Liver (tissue), 9 donors: Measurements from ENCODE around the gene LYZL1. TPM values are rescaled to one million over a fixed set of nuclear protein-coding genes. Genes with fewer than 3 reads are reported as not detected.

Experiments used
- DNase-seq: peaks from one replicate; pipeline ENCODE4 v3.0.0-alpha.2; 2017; ENCODE audit warnings: low spot score
- H3K27ac ChIP-seq, 2 donors: one replicate each; pipeline ENCODE4 v1.7.0; 2013; ENCODE audit warnings: inconsistent platforms in 2 of 2, low read length in 2 of 2, control low read depth in 1 of 2, low read depth in 1 of 2, mild to moderate bottlenecking in 1 of 2
- H3K27me3 ChIP-seq, 4 donors: one replicate each; pipeline versions ENCODE4 v1.6.1 to v1.7.0; 2013; ENCODE audit warnings: low read length in 3 of 4, inconsistent platforms in 1 of 4, mild to moderate bottlenecking in 1 of 4, moderate library complexity in 1 of 4; ENCODE audit not compliant: control insufficient read depth in 4 of 4, insufficient read depth in 4 of 4
- H3K36me3 ChIP-seq, 4 donors: one replicate each; pipeline versions ENCODE4 v1.6.1 to v1.7.0; 2013; ENCODE audit warnings: low read length in 3 of 4, mild to moderate bottlenecking in 3 of 4, low read depth in 1 of 4, moderate library complexity in 1 of 4; ENCODE audit not compliant: control insufficient read depth in 4 of 4, insufficient read depth in 3 of 4
- H3K4me1 ChIP-seq, 4 donors: one replicate each; pipeline versions ENCODE4 v1.6.1 to v1.7.0; 2013; ENCODE audit warnings: low read length in 3 of 4, mild to moderate bottlenecking in 3 of 4, moderate library complexity in 1 of 4; ENCODE audit not compliant: control insufficient read depth in 4 of 4, insufficient read depth in 4 of 4
- H3K4me3 ChIP-seq, 3 donors: one replicate each; pipeline versions ENCODE4 v1.6.1 to v1.7.0; 2013; ENCODE audit warnings: low read length in 3 of 3, control low read depth in 1 of 3, low read depth in 1 of 3, mild to moderate bottlenecking in 1 of 3
- H3K9ac ChIP-seq, 2 donors: one replicate each; pipeline ENCODE4 v1.7.0; 2013; ENCODE audit warnings: low read length in 2 of 2, mild to moderate bottlenecking in 2 of 2, moderate library complexity in 2 of 2, control low read depth in 1 of 2, low read depth in 1 of 2
- H3K9me3 ChIP-seq, 4 donors: one replicate each; pipeline versions ENCODE4 v1.6.1 to v1.7.0; 2013; ENCODE audit warnings: low read length in 3 of 4; ENCODE audit not compliant: control insufficient read depth in 4 of 4
- ATF3 ChIP-seq: IDR thresholded peaks from 2 replicates; pipeline ENCODE4 v1.6.1; 2016; ENCODE audit warnings: antibody characterized with exemption
- CTCF ChIP-seq: fragments of 150-350 bp; IDR thresholded peaks from 2 replicates; pipeline ENCODE4 v1.5.1; 2017; ENCODE audit warnings: improper control_type of control experiment, low read depth, low read length; ENCODE audit not compliant: missing input control
- EGR1 ChIP-seq, 2 donors: IDR thresholded peaks; 2 replicates each; pipeline ENCODE4 v1.6.1; 2016 to 2018; ENCODE audit warnings: antibody characterized with exemption in 2 of 2, low read depth in 2 of 2
- FOXA1 ChIP-seq: IDR thresholded peaks from 2 replicates; pipeline ENCODE4 v1.6.1; 2016; ENCODE audit warnings: antibody characterized with exemption
- FOXA2 ChIP-seq: IDR thresholded peaks from 2 replicates; pipeline ENCODE4 v1.6.1; 2016; ENCODE audit warnings: antibody characterized with exemption
- GABPA ChIP-seq, 2 donors: IDR thresholded peaks in 1 of 2; conservative IDR thresholded peaks in 1 of 2; 2 replicates each; pipeline ENCODE4 v1.6.1; 2016; ENCODE audit warnings: antibody characterized with exemption in 2 of 2, mild to moderate bottlenecking in 1 of 2, moderate library complexity in 1 of 2
- HNF4A ChIP-seq, 2 donors: conservative IDR thresholded peaks; 2 replicates each; pipeline ENCODE4 v1.6.1; 2016; ENCODE audit warnings: antibody characterized with exemption in 2 of 2, mild to moderate bottlenecking in 2 of 2
- HNF4G ChIP-seq: IDR thresholded peaks from 2 replicates; pipeline ENCODE4 v1.6.1; 2016; ENCODE audit warnings: antibody characterized with exemption
- JUND ChIP-seq, 2 donors: IDR thresholded peaks; 2 replicates each; pipeline ENCODE4 v1.6.1; 2016; ENCODE audit warnings: antibody characterized with exemption in 2 of 2
- MAX ChIP-seq: IDR thresholded peaks from 2 replicates; pipeline ENCODE4 v1.6.1; 2016; ENCODE audit warnings: antibody characterized with exemption
- NR2F2 ChIP-seq: IDR thresholded peaks from 2 replicates; pipeline ENCODE4 v1.6.1; 2016; ENCODE audit warnings: antibody characterized with exemption
- RAD21 ChIP-seq, 2 donors: IDR thresholded peaks; 2 replicates each; pipeline ENCODE4 v1.6.1; 2016; ENCODE audit warnings: antibody characterized with exemption in 2 of 2, mild to moderate bottlenecking in 2 of 2
- REST ChIP-seq: IDR thresholded peaks from 2 replicates; pipeline ENCODE4 v1.6.1; 2016; ENCODE audit warnings: antibody characterized with exemption, mild to moderate bottlenecking
- RXRA ChIP-seq, 2 donors: IDR thresholded peaks; 2 replicates each; pipeline ENCODE4 v1.6.1; 2017 to 2018; ENCODE audit warnings: antibody characterized with exemption in 2 of 2, mild to moderate bottlenecking in 1 of 2
- SP1 ChIP-seq: IDR thresholded peaks from 2 replicates; pipeline ENCODE4 v1.6.1; 2018; ENCODE audit warnings: antibody characterized with exemption, mild to moderate bottlenecking
- TAF1 ChIP-seq: conservative IDR thresholded peaks from 2 replicates; pipeline ENCODE4 v1.6.1; 2016; ENCODE audit warnings: antibody characterized with exemption, mild to moderate bottlenecking
- YY1 ChIP-seq: IDR thresholded peaks from 2 replicates; pipeline ENCODE4 v1.6.1; 2016; ENCODE audit warnings: antibody characterized with exemption, mild to moderate bottlenecking
- ZBTB33 ChIP-seq: IDR thresholded peaks from 2 replicates; pipeline ENCODE4 v1.6.1; 2016; ENCODE audit warnings: antibody characterized with exemption
- WGBS: extraction: QIAGEN DNeasy Blood & Tissue Kit; methylation state at CpG from one replicate; pipeline ENCODE4 v1.1.7; 2013; 5-methylcytosine and 5-hydroxymethylcytosine counted together
- polyA plus RNA-seq, 2 donors: library from polyadenylated mRNA; stranded (reverse) in 1 of 2; unstranded in 1 of 2; fragments of 200-250 nt in 1 of 2; fragments of >200 nt in 1 of 2; fragmentation: Nextera tagmentation in 1 of 2; extraction: Ambion mirVana in 1 of 2; gene quantifications; one replicate each; pipeline versions ENCODE4 v1.2.1 to v1.2.3, GENCODE V29; 2013 to 2015
- total RNA-seq, 2 donors: library from RNA; depleted of rRNA; stranded (reverse); fragments of >200 nt; gene quantifications; one replicate each; pipeline ENCODE4 v1.2.3, GENCODE V29; 2014
- donor health status: healthy.
- donor health status: healthy.
- donor health status: healthy.
- donor health status: healthy.
- donor health status: healthy.

The LYZL1 gene
- total and polyA plus RNA-seq, 4 donors = not detected

- H3K4me1 ChIP-seq = peaks cover 0 to 6% (median 1%) of the 10 kb centered on the region in 4 donors
Observed at GRCh38 chr10:29276251-29276850, 12.5 kb upstream of the LYZL1 start.

More at GRCh38 chr10:29276251-29276850, 12.5 kb upstream of the LYZL1 start:
- WGBS = 77% methylated on average over 6 of the region's 6 CpGs
- Histone ChIP-seq H3K27ac (no peak overlapping the region), H3K36me3 (no peaks in the 10 kb centered on the region), H3K9ac (no peak overlapping the region), H3K9me3 (no peaks in the 10 kb centered on the region), H3K27me3 (no peaks in the 10 kb centered on the region), H3K4me3 (no peak overlapping the region)
- TF ChIP-seq HNF4G (no peak), ATF3 (no peak), CTCF (no peak), FOXA2 (no peak), RAD21 (IDR thresholded peaks at IDR 0.05) (no peak), GABPA (IDR thresholded peaks at IDR 0.05 in 1 of 2, conservative IDR thresholded peaks at IDR 0.05 in 1 of 2) (no peak), FOXA1 (no peak), ZBTB33 (no peak), SP1 (no peak), REST (no peak), JUND (IDR thresholded peaks at IDR 0.05) (no peak), NR2F2 (no peak), TAF1 (no peak), MAX (no peak), EGR1 (IDR thresholded peaks at IDR 0.05; ENCODE audit: low read depth in 2 of 2) (no peak), YY1 (no peak), HNF4A (conservative IDR thresholded peaks at IDR 0.05) (no peak), RXRA (IDR thresholded peaks at IDR 0.05) (no peak)
- no peak for DNase-seq
